CD4-positive, CD25-positive, alpha-beta regulatory T cell (primary cell): ENCODE data around the gene SUPT5H. TPM values are rescaled to one million over a fixed set of nuclear protein-coding genes. Genes with fewer than 3 reads are reported as not detected.

Experiments
- ATAC-seq, 2 donors: fragments of 150-1000 bp; cut with Tn5 transposase; one replicate each; pipeline ENCODE4 v1.10.0; 2021; ENCODE audit warnings: low read depth in 2 of 2, moderate number of reproducible peaks in 2 of 2, moderate library complexity in 1 of 2
- DNase-seq, 3 donors: peaks; one replicate each; pipeline versions ENCODE4 v3.0.0 to v3.0.0-alpha.2; 2012 to 2022; ENCODE audit warnings: mixed read lengths in 1 of 3
- H3K27ac ChIP-seq: one replicate; pipeline ENCODE4 v1.7.0; 2013; ENCODE audit warnings: mild to moderate bottlenecking, low read length; ENCODE audit not compliant: insufficient read depth, poor library complexity, severe bottlenecking
- H3K27me3 ChIP-seq: one replicate; pipeline ENCODE4 v1.7.0; 2013; ENCODE audit warnings: low read length; ENCODE audit not compliant: control insufficient read depth, insufficient read depth
- H3K36me3 ChIP-seq: one replicate; pipeline ENCODE4 v1.7.0; 2013; ENCODE audit warnings: mild to moderate bottlenecking, low read length, moderate library complexity; ENCODE audit not compliant: control insufficient read depth, insufficient read depth
- H3K4me1 ChIP-seq: 2 replicates; pipeline ENCODE4 v1.7.0; 2013; ENCODE audit warnings: mild to moderate bottlenecking, low read length; ENCODE audit not compliant: insufficient read depth, control insufficient read depth, poor library complexity, severe bottlenecking
- H3K4me3 ChIP-seq: one replicate; pipeline ENCODE4 v1.7.0; 2013; ENCODE audit warnings: low read depth, mild to moderate bottlenecking, low read length, moderate library complexity
- H3K9me3 ChIP-seq, 2 experiments: 1 replicate in 1 of 2; 2 replicates in 1 of 2; pipeline ENCODE4 v1.7.0; 2013; ENCODE audit warnings: low read length in 2 of 2, mild to moderate bottlenecking in 1 of 2, moderate library complexity in 1 of 2; ENCODE audit not compliant: control insufficient read depth in 2 of 2
- H3K27ac Mint-ChIP-seq, 3 donors: one replicate each; pipeline ENCODE4 v1.8.0; 2020 to 2022; ENCODE audit warnings: mild to moderate bottlenecking in 3 of 3, mixed read lengths in 3 of 3, moderate library complexity in 2 of 3
- H3K27me3 Mint-ChIP-seq: one replicate; pipeline ENCODE4 v1.8.0; 2022; ENCODE audit warnings: mild to moderate bottlenecking, mixed read lengths
- H3K36me3 Mint-ChIP-seq: one replicate; pipeline ENCODE4 v1.8.0; 2020; ENCODE audit warnings: mixed read lengths
- H3K4me1 Mint-ChIP-seq, 4 donors: one replicate each; pipeline ENCODE4 v1.8.0; 2020 to 2022; ENCODE audit warnings: mixed read lengths in 4 of 4, mild to moderate bottlenecking in 1 of 4
- H3K4me3 Mint-ChIP-seq, 4 donors: one replicate each; pipeline ENCODE4 v1.8.0; 2020 to 2022; ENCODE audit warnings: mild to moderate bottlenecking in 4 of 4, mixed read lengths in 4 of 4, moderate library complexity in 3 of 4
- H3K9me3 Mint-ChIP-seq, 7 donors: one replicate each; pipeline ENCODE4 v1.8.0; 2020 to 2022; ENCODE audit warnings: mixed read lengths in 7 of 7, mild to moderate bottlenecking in 3 of 7, moderate library complexity in 2 of 7
- polyA plus RNA-seq, 4 donors: library from polyadenylated mRNA; unstranded; fragments of 300-500 nt; fragmentation: Illumina TruSeq; gene quantifications; one replicate each; pipeline ENCODE4 v1.2.3, GENCODE V29; 2021
- total RNA-seq: library from RNA; stranded (reverse); gene quantifications from one replicate; pipeline ENCODE4 v1.2.3, GENCODE V29; 2022

The SUPT5H gene
- total and polyA plus RNA-seq, 5 donors from 2014 or later: 75.1 to 322 (median 83.5) TPM

- no peak overlapping the region for H3K27ac ChIP-seq
- peaks cover 25% of the 10 kb centered on the region for H3K36me3 ChIP-seq
- Mint-ChIP-seq H3K27me3 (no peaks in the 10 kb centered on the region), H3K4me3 (no peak overlapping the region), H3K4me1 (peaks cover 0 to 10% (median 2%) of the 10 kb centered on the region in 4 donors), H3K36me3 (peaks cover 17% of the 10 kb centered on the region), H3K9me3 (no peaks in the 10 kb centered on the region), H3K27ac (peak overlapping the region in 1 of 3 donors; percentile 43)
- H3K4me3 ChIP-seq: no peak overlapping the region
- no peaks in the 10 kb centered on the region for H3K27me3 ChIP-seq
- H3K9me3 ChIP-seq: no peaks in the 10 kb centered on the region
- no peak for ATAC-seq
- no peaks in the 10 kb centered on the region for H3K4me1 ChIP-seq
- DNase-seq: no peak
These were observed 21.9 kb upstream of the SUPT5H start for GRCh38 chr19:39423258-39424086.

DNA sequence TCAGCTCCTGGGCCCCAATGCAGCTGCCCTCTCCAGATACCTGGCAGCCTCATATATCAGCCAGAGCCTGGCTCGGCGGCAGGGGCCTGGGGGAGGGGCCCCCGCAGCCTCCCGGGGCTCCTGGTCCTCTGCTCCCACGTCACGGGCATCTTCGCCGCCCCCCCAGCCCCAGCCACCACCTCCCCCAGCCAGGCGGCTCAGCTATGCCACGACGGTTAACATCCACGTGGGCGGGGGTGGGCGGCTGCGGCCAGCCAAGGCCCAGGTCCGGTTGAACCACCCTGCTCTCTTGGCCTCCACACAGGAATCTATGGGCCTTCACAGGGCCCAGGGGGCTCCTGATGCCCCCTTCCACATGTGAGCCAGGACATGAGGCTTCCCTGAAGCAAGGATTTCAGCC lies 20.4 kb upstream of the SUPT5H start:
- ATAC-seq (no peak), DNase-seq (no peak)
- Mint-ChIP-seq H3K36me3 (peaks cover 14% of the 10 kb centered on the region), H3K4me1 (peaks cover 0 to 10% (median 2%) of the 10 kb centered on the region in 4 donors), H3K27me3 (no peaks in the 10 kb centered on the region), H3K27ac (no peak overlapping the region), H3K4me3 (no peak overlapping the region), H3K9me3 (no peaks in the 10 kb centered on the region)
- Histone ChIP-seq H3K4me3 (no peak overlapping the region), H3K27ac (no peak overlapping the region), H3K4me1 (no peaks in the 10 kb centered on the region), H3K36me3 (peaks cover 19% of the 10 kb centered on the region), H3K9me3 (no peaks in the 10 kb centered on the region), H3K27me3 (no peaks in the 10 kb centered on the region)

DNA sequence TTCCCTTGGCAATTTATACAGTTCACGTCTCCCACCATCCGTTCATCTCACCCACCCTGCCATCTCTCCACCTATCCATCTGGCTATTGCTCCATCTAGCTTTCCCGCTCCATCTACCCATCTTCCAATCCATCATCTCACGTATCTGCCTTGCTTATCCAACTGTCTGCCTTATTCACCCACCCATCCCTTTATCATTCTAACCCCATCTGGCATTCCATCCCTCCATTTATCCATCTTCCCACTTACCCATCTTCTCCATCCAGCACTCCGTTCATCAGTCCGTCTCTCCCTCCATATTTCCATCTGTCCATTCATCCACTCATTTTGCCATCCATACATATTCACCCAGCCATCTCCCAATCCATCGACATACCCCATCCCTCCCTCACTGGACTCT lies 19.6 kb upstream of the SUPT5H start:
- no peaks in the 10 kb centered on the region for H3K9me3 Mint-ChIP-seq
- ATAC-seq: no peak
- H3K9me3 ChIP-seq: no peaks in the 10 kb centered on the region
- no peak overlapping the region for H3K27ac ChIP-seq
- H3K4me3 ChIP-seq: no peak overlapping the region
- no peak for DNase-seq
- H3K36me3 ChIP-seq: peaks cover 19% of the 10 kb centered on the region
- H3K4me1 ChIP-seq: peaks cover under 1% of the 10 kb centered on the region
- no peaks in the 10 kb centered on the region for H3K27me3 Mint-ChIP-seq
- peak overlapping the region in 1 of 4 donors; percentile 14 for H3K4me3 Mint-ChIP-seq
- H3K36me3 Mint-ChIP-seq: peaks cover 14% of the 10 kb centered on the region
- H3K4me1 Mint-ChIP-seq: peaks cover 0 to 15% (median 7%) of the 10 kb centered on the region in 4 donors
- no peaks in the 10 kb centered on the region for H3K27me3 ChIP-seq
- peak overlapping the region in 2 of 3 donors; percentile 23 to 27 for H3K27ac Mint-ChIP-seq

- ATAC-seq (no peak), DNase-seq (no peak)
- H3K9me3 ChIP-seq: no peaks in the 10 kb centered on the region
- H3K36me3 ChIP-seq: peaks cover 19% of the 10 kb centered on the region
- H3K27ac ChIP-seq: no peak overlapping the region
- H3K4me1 ChIP-seq: peaks cover 4% of the 10 kb centered on the region
- Mint-ChIP-seq H3K4me3 (peak overlapping the region in 1 of 4 donors; percentile 14), H3K4me1 (peaks cover 0 to 20% (median 11%) of the 10 kb centered on the region in 4 donors), H3K36me3 (peaks cover 14% of the 10 kb centered on the region), H3K27ac (peak overlapping the region in 2 of 3 donors; percentile 11 to 27), H3K27me3 (no peaks in the 10 kb centered on the region), H3K9me3 (no peaks in the 10 kb centered on the region)
- H3K27me3 ChIP-seq: no peaks in the 10 kb centered on the region
- no peak overlapping the region for H3K4me3 ChIP-seq
These were observed 19.2 kb upstream of the SUPT5H start for GRCh38 chr19:39426170-39426569.

GRCh38 chr19:39427707-39428106 lies 17.7 kb upstream of the SUPT5H start:
- no peak for ATAC-seq
- Histone ChIP-seq H3K36me3 (peaks cover 15% of the 10 kb centered on the region), H3K27me3 (no peaks in the 10 kb centered on the region), H3K9me3 (no peaks in the 10 kb centered on the region), H3K4me1 (peaks cover 7% of the 10 kb centered on the region), H3K27ac (no peak overlapping the region), H3K4me3 (no peak overlapping the region)
- Mint-ChIP-seq H3K4me1 (peaks cover 0 to 25% (median 14%) of the 10 kb centered on the region in 4 donors), H3K4me3 (no peak overlapping the region), H3K36me3 (peaks cover 14% of the 10 kb centered on the region), H3K9me3 (no peaks in the 10 kb centered on the region), H3K27ac (no peak overlapping the region), H3K27me3 (no peaks in the 10 kb centered on the region)
- DNase-seq: no peak

- peak overlapping the region in 1 of 3 donors; percentile 91 for H3K27ac Mint-ChIP-seq
- H3K27me3 ChIP-seq: no peaks in the 10 kb centered on the region
- H3K4me3 ChIP-seq: no peak overlapping the region
- peaks cover 21% of the 10 kb centered on the region for H3K36me3 Mint-ChIP-seq
- no peaks in the 10 kb centered on the region for H3K9me3 Mint-ChIP-seq
- H3K27ac ChIP-seq: no peak overlapping the region
- ATAC-seq (no peak), DNase-seq (no peak)
- no peaks in the 10 kb centered on the region for H3K27me3 Mint-ChIP-seq
- H3K36me3 ChIP-seq: peaks cover 17% of the 10 kb centered on the region
- H3K4me3 Mint-ChIP-seq: no peak overlapping the region
- H3K4me1 Mint-ChIP-seq: peaks cover 0 to 33% (median 20%) of the 10 kb centered on the region in 4 donors
- no peaks in the 10 kb centered on the region for H3K9me3 ChIP-seq
- H3K4me1 ChIP-seq: peaks cover 9% of the 10 kb centered on the region
These were observed 16.9 kb upstream of the SUPT5H start for GRCh38 chr19:39428283-39429112.

DNA sequence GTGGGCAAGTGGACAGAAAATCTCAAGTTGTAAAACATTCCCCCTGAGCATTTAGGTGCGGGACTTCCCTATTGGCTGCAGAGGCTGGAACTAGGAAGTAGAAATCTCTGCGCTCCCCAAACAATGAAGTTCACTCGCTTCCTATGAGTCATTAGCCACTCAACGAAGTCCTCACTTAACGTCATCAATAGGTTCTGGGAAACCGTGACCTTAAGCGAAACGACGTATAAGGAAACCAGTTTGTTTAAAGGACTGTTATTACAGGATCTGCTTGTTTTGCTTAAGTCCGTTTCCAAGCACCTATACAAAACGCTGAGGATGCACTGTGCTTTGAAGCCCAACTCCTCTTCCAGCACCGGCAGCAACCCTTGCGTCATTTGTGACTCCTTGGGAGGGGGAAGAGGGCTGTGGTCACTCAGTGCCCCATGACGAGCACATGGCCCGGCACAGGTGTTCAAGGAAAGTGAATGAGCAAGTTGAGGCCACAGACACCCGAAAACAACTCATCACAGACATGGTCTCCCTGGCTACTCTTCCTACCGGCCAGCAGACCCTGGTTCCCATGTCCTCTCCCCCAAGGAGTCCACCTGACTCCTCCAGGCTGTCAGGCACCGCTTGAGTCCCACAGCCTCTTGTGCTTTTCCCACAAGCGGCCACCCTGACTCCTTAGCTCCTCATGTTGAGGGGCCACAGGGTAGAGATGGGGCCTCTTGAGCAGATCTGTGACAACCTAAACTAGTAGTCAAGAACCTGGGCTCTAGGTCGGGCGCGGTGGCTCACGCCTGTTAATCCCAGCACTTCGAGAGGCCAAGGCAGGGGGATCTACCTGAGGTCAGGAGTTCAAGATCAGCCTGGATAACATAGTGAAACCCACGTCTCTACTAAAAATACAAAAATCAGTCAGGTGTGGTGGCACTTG lies 14.4 kb upstream of the SUPT5H start:
- H3K36me3 Mint-ChIP-seq: peaks cover 22% of the 10 kb centered on the region
- Histone ChIP-seq H3K27ac (peak overlapping the region; percentile 82), H3K4me1 (peaks cover 28% of the 10 kb centered on the region), H3K9me3 (no peaks in the 10 kb centered on the region), H3K27me3 (no peaks in the 10 kb centered on the region), H3K36me3 (peaks cover 23% of the 10 kb centered on the region), H3K4me3 (no peak overlapping the region)
- peak; percentile 76 to 80 for ATAC-seq
- H3K27ac Mint-ChIP-seq: peak overlapping the region; percentile 47 to 89 (median 84)
- H3K4me1 Mint-ChIP-seq: peaks cover 0 to 53% (median 33%) of the 10 kb centered on the region in 4 donors
- peak overlapping the region in 3 of 4 donors; percentile 21 to 90 (median 86) for H3K4me3 Mint-ChIP-seq
- DNase-seq: peak; percentile 60 to 85 (median 72)
- H3K27me3 Mint-ChIP-seq: peaks cover 2% of the 10 kb centered on the region
- no peaks in the 10 kb centered on the region for H3K9me3 Mint-ChIP-seq
